Measurements from ENCODE around the gene TMEM95. TPM values are rescaled to one million over a fixed set of nuclear protein-coding genes. Genes with fewer than 3 reads are reported as not detected.

TMEM95 gene
- total RNA-seq, 3 donors from 2014 or later (not counting 1 experiment from before 2014, with no cell fraction given), result not detected

DNA sequence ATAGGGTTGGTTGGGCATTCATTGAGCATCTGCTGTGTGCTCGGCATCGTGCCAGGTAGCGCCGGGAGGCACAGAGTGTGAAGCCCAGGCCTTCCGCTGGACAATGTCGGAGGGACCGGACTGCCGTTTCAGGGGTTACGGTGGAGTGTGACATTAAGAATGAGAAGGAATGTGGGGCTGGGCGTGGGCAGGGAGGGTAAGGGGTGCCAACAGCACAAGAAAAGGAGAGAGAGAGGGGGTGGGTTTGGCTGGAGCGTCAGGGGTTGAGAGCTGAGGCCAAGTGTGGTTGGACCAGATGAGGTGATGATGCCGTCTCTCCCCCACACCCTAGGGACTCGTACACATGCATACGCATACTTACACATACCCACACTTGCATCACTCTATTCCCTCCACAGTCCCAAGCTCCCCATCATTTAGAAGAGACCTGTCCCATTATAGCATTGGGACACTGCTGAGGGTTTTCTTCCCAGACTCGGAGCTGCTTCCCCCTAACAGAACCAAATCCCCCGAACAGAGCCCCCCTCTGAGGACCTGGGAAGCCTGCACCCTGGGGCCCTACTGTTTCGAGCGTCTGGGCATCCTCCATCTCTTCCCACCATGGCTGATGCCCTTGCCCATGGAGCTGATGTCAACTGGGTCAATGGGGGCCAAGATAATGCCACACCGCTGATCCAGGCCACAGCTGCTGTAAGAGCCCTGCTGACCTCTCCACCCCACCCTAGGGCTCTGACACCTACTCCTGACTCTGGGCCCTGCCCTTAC is 6.3 kb upstream of the TMEM95 start:
- TF ChIP-seq, protein P1, sequence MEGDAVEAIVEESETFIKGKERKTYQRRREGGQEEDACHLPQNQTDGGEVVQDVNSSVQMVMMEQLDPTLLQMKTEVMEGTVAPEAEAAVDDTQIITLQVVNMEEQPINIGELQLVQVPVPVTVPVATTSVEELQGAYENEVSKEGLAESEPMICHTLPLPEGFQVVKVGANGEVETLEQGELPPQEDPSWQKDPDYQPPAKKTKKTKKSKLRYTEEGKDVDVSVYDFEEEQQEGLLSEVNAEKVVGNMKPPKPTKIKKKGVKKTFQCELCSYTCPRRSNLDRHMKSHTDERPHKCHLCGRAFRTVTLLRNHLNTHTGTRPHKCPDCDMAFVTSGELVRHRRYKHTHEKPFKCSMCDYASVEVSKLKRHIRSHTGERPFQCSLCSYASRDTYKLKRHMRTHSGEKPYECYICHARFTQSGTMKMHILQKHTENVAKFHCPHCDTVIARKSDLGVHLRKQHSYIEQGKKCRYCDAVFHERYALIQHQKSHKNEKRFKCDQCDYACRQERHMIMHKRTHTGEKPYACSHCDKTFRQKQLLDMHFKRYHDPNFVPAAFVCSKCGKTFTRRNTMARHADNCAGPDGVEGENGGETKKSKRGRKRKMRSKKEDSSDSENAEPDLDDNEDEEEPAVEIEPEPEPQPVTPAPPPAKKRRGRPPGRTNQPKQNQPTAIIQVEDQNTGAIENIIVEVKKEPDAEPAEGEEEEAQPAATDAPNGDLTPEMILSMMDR (IDR thresholded peaks at IDR 0.05), result no peak
- Histone ChIP-seq H3K27ac (ENCODE audit: low read length) (no peak overlapping the region), H3K4me3 (ENCODE audit: low read length) (no peak overlapping the region), H3K36me3 (ENCODE audit: control insufficient read depth, insufficient read depth, low read length) (peaks cover 49% of the 10 kb centered on the region), H3K9me3 (ENCODE audit: control insufficient read depth, insufficient read depth, low read length) (no peaks in the 10 kb centered on the region), H3K27me3 (ENCODE audit: control insufficient read depth, insufficient read depth, low read length) (no peaks in the 10 kb centered on the region), H3K4me1 (ENCODE audit: control insufficient read depth, insufficient read depth, low read length) (peaks cover 24% of the 10 kb centered on the region)
- peak overlapping the region; percentile 65 to 89 for H3K27ac Mint-ChIP-seq
- ATAC-seq (no peak), DNase-seq (no peak)
- intact Hi-C loops (cut with micrococcal nuclease), result no loop called here
- H3K9me3 Mint-ChIP-seq, result no peaks in the 10 kb centered on the region
- no peaks in the 10 kb centered on the region for H3K36me3 Mint-ChIP-seq
- H3K4me1 Mint-ChIP-seq, result peaks cover 9 to 44% of the 10 kb centered on the region in 2 donors
- 92% methylated on average over 18 of the region's 19 CpGs for WGBS (ENCODE audit: insufficient coverage)
- no peak overlapping the region for H3K4me3 Mint-ChIP-seq
- no peaks in the 10 kb centered on the region for H3K27me3 Mint-ChIP-seq (ENCODE audit: low read depth in 2 of 2)

DNA sequence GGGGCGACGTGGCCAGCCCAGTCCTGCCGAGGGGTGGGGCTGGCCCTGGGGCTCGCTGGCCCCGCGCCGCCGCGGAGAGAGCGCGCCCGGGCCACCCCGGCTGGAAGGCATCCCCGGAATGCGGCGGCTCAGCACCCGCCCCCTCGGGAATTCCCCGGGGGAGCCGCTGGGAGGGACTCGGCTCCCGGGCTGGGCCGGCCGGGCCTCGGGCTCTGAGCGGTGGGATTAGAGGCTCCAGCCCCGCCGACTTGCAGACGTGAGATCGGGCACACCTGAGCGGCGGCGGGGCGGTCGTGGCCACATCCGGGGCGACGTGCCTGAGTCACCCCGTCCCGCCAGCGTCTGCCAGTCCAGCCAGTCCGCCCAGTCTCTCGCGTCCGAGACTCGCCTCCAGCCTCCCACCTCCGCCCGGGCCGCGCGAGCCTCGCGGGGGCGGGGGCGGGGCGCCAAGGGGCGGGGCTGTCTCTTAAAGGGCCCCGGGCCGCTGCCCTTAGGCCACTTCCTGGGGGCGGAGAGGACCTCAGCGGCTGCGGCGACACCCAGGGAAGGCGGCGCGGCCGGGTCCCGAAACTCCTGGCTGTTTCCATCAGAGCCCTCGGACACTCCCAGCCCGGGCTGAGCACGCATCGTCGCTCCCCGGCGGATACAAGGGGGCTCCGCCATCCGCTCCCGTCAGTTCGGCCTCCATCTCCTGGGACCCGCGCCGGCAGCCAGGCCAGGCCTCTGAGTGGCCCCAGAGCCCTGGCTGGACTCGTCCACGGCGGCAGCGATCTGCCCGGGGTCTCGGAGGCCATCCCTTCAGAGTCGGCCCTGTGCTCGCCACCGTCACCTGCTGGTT is 3.1 kb upstream of the TMEM95 start, which contains the start of gene KCTD11:
Gene KCTD11 (plus strand): TSS at position 498 of the 838 bp plus-strand sequence.
- H3K27me3 ChIP-seq (ENCODE audit: control insufficient read depth, insufficient read depth, low read length), result no peaks in the 10 kb centered on the region
- TF ChIP-seq, protein P1 (IDR thresholded peaks at IDR 0.05), result peak; percentile 1
- H3K9me3 Mint-ChIP-seq, result no peaks in the 10 kb centered on the region
- peak; percentile 75 to 88 (median 78) for ATAC-seq
- H3K36me3 Mint-ChIP-seq, result no peaks in the 10 kb centered on the region
- no peaks in the 10 kb centered on the region for H3K27me3 Mint-ChIP-seq (ENCODE audit: low read depth in 2 of 2)
- H3K4me1 Mint-ChIP-seq, result peaks cover 9 to 59% of the 10 kb centered on the region in 2 donors
- DNase-seq, result peak; percentile 79 to 83
- H3K27ac ChIP-seq (ENCODE audit: low read length), result peak within 1 kb of the TSS; percentile 95
- peak within 1 kb of the TSS; percentile 89 for H3K27ac Mint-ChIP-seq
- H3K4me3 ChIP-seq (ENCODE audit: low read length), result peak within 1 kb of the TSS; percentile 84
- H3K9me3 ChIP-seq (ENCODE audit: control insufficient read depth, insufficient read depth, low read length), result no peaks in the 10 kb centered on the region
- H3K36me3 ChIP-seq (ENCODE audit: control insufficient read depth, insufficient read depth, low read length), result peaks cover 21% of the 10 kb centered on the region
- H3K4me1 ChIP-seq (ENCODE audit: control insufficient read depth, insufficient read depth, low read length), result peaks cover 45% of the 10 kb centered on the region
- intact Hi-C loops (cut with micrococcal nuclease), result loop anchor here (5.0 to 10.0 kb wide), 2 partner anchors 85 to 333 kb away; partner anchors contain the start of genes FGF11, TMEM102, TP53 and WRAP53
- WGBS (ENCODE audit: insufficient coverage), result 2% methylated on average over 91 of the region's 91 CpGs
- peak within 1 kb of the TSS; percentile 97 for H3K4me3 Mint-ChIP-seq

DNA sequence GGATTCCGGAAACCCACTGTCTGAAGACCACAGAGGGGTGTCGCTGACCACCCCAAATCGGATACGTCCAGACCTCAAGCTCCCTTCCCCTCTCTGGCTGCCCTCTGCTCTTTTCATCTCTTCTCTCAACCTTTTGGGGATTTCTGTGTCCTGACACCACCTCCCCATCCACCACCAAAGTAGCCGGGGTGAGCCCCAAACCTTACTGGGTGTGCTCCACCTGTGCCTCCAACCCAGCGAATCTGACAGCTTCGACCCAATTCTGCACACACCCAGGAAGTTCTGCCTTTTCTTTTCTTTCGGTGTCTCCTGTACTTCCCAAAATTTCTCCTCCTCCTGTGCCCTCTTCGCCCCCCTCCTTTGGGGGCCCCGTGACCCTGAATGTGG is 2.5 kb upstream of the TMEM95 start:
- ATAC-seq, result no peak
- Histone ChIP-seq H3K4me3 (ENCODE audit: low read length) (peak overlapping the region; percentile 84), H3K36me3 (ENCODE audit: control insufficient read depth, insufficient read depth, low read length) (peaks cover 15% of the 10 kb centered on the region), H3K27ac (ENCODE audit: low read length) (peak overlapping the region; percentile 95), H3K4me1 (ENCODE audit: control insufficient read depth, insufficient read depth, low read length) (peaks cover 45% of the 10 kb centered on the region), H3K9me3 (ENCODE audit: control insufficient read depth, insufficient read depth, low read length) (no peaks in the 10 kb centered on the region), H3K27me3 (ENCODE audit: control insufficient read depth, insufficient read depth, low read length) (no peaks in the 10 kb centered on the region)
- Mint-ChIP-seq H3K4me3 (peak overlapping the region; percentile 97), H3K4me1 (peaks cover 9 to 55% of the 10 kb centered on the region in 2 donors), H3K36me3 (no peaks in the 10 kb centered on the region), H3K27me3 (ENCODE audit: low read depth in 2 of 2) (no peaks in the 10 kb centered on the region), H3K9me3 (no peaks in the 10 kb centered on the region), H3K27ac (peak overlapping the region; percentile 89)
- intact Hi-C loops (cut with micrococcal nuclease), result loop anchor here (5.0 to 10.0 kb wide), 2 partner anchors 85 to 332 kb away; partner anchors contain the start of genes FGF11, TMEM102, TP53 and WRAP53
- 30% methylated on average over 10 of the region's 10 CpGs for WGBS (ENCODE audit: insufficient coverage)
- DNase-seq, result peak in 1 of 2 donors; percentile 51
- TF ChIP-seq, protein P1 (IDR thresholded peaks at IDR 0.05), result no peak

All from natural killer cell (primary cell).